Measurements from ENCODE around the gene ZFYVE28.
A peak's percentile ranks its signal among the peaks of the same experiment; 100 is the strongest.
"Not testable (repeated sequence)": the region's sequence is repeated elsewhere in the genome, so short reads cannot be mapped to it uniquely, and the experiment has no call there.

ZFYVE28 gene

DNA sequence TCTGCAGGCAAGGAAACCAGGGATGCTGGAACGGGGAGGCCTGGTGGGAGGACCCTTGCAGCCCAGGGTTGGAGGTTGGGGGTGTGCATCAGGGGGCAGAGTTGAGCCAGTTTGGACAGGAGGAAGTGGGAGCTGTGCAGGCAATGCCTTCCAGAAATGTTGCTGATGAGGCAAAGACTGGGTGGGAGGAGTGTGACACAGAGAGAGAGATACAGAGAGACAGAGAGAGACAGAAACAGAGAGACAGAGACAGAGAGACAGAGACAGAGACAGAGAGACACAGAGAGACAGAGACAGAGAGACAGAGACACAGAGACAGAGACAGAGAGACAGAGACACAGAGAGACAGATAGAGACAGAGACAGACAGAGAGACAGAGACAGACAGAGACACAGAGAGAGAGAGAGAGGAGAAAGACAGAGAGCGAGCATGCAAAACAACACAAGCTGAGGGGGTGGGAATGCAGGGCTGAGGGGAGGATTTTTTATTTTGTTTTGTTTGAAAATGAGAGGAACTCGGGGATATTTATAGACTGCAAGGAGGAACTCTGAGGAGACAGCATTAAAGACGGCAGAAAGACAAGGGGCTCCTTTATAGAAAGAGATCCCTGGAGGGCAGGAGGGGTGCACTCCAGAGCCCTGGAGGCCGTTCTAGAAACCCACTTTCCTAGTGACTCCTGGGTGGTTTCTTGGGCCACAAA, 174.6 kb downstream of the ZFYVE28 start:
- DNase-seq = peak; percentile 49

DNA sequence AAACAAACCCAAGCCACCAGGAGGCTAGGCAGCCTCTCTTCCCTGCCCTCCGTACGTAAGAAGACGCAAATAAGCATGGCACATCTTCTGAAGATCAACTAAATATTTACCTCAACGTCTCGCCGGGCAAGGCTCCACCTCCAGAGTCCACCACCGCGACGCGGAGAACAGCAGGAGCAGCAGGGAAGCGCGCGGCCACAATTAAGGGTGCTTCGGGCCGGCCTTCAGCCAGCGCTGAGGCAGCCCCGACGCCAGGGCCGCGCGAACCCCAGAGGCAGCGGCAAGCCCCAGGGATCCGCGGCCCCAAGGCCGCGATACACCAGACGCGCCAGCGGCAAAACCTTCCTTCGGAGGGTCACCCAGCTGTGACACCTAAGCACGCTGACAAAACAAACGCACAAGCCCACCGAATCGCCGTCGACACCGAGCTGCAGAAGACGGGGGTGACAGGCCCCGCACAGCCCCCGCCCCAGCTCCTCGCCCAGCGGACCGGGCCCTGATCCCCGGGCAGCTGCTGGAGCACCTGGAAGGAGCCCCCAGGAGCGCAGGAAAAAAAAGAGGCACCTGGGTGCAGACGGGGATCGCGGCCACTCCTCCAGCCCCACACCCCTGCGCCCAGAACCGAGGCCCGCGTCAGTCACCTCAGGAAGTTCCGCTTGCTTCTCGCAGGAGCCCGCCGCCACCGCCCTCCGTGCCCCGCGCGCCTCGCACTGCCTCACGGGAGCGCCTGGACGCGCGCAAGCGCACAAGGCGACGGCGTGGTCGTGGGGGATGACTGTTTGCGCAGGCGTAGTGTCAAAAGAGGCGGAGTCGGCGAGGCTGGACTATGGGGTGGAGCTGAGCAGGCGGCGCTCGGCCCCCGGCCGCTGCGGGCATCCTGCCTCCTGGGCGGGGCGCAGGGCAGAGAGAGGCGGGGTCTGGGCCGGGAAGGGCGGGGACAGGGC, 176.8 kb downstream of the ZFYVE28 start, which contains the start of the genes HAUS3 and POLN:
TSS of gene HAUS3 (minus strand) at position 712 of the 944 bp plus-strand sequence. CDS start 1,175 bp downstream, outside the sequence.
TSS of gene POLN (minus strand) at position 712 of the 944 bp plus-strand sequence. CDS start 12,890 bp downstream, outside the sequence.
- DNase-seq = peak; percentile 97

DNA sequence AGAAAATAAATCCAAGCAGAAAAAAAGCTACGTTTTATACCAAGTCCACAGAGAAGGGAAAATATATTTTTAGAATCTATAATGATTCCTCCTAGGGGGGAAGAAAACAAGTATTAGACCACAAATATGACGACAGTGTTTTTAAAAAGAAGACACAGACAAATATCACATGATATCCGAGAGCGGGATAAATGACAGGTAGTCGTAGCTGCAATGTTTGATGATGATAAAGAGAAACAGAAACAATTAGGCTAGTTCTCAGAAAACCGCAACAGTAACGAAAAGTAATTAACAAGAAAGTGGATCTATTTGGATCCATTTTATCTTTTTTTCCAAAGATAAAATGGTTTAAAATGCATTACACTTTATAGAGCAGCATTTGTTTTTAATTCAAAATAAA, 177.4 kb downstream of the ZFYVE28 start:
- DNase-seq = peak; percentile 55

DNA sequence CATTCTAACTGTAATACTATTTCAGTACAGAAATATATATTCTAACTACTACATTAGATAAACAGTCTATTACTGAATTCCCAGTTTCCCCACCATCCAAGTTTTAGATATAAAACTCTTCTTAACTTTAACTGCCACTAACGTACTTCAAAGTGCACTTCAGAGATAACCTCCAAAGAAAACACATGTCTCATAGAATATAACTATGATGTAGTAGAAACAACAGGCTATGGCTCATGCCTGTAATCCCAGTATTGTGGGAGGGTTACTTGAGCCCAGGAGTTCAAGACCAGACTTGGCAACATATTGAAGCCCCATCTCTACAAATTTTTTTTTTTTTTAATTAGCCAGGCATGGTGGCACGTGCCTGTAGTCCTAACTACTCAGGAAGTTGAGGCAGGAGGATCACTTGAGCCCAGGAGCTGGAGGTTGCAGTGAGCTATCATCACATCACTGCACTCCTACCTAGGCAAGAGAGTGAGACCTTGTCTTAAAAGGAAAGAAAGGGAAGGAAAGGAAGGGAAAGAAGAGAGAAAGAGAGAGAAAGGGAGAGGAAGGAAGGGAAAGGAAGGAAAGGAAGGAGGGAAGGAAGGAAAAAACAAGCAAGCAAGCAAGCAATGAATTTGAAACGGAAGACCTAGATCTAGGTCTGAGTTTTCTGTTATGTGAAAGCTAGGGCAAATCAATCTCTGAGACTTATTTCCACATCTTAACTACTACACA, 181.3 kb downstream of the ZFYVE28 start:
- peak; percentile 50 for DNase-seq

DNA sequence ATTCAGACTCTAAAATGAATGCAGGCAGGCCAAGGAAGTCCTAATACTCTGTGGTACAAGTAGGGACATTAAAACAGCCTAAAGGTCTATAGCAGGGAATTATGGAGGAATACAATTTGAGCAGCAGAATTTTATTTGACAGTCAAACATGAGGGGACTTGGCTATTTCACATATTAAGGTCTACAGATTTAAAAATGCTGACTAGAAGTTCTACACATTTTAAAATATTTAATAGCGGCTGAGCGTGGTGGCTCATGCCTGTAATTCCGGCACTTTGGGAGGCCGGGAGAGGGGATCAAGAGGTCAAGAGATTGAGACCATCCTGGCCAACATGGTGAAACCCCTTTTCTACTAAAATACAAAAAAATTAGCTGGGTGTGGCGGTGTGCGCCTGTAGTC, 187.4 kb downstream of the ZFYVE28 start:
- DNase-seq = no peak

DNA sequence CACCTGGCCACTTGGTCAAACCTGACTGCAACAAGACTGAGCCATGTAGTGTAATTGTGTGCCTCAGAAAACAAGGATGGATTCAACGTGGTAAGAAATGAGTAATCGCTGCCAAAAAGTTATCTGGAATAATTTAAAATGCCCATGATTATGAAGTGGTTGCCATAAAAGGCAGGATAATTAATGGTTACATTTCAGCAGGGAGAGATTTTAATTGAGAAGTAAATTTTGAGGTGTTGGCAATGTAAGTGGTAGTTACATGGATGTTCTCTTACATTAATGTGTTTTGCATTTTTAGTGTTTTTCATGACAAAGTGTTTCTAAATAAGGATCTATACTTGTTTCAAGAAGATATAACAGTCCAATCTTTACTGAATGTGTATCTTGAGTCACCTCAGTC, 192.2 kb downstream of the ZFYVE28 start:
- no peak for DNase-seq

DNA sequence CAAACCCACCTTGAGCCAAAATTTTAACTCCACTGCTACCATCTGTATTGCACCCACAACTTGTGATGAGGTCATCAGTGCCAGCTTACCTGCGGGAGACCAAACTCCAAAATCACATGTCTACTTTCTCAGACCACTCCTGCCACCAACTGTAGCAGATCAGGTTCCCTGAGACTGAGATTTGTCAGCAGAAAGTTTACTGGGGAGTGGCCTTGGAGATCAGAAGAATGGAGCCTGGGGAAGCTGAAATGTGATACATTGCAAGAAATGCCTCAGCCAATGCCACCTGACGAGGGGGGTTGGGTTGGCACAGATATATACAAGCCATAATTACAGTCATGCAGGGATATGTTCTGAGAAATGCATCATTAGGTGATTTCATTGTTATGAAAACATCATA, 195.6 kb downstream of the ZFYVE28 start:
- DNase-seq = no peak

DNA sequence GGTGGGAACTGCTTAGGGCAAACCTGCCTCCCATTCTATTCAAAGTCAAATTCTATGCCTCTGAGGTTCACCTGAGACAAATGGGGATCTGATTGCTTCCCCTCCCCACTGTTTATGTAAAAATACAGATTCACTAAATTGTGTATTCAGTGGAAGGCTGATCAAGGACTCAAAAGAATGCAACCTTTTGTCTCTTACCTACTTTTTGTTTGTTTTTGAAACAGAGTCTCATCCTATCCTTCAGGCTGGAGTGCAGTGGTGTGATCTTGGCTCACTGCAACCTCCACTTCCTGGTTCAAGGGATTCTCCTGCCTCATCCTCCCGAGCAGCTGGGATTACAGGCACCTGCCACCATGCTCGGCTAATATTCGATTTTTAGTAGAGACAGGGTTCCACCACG, 197.1 kb downstream of the ZFYVE28 start:
- DNase-seq = not testable (repeated sequence)

DNA sequence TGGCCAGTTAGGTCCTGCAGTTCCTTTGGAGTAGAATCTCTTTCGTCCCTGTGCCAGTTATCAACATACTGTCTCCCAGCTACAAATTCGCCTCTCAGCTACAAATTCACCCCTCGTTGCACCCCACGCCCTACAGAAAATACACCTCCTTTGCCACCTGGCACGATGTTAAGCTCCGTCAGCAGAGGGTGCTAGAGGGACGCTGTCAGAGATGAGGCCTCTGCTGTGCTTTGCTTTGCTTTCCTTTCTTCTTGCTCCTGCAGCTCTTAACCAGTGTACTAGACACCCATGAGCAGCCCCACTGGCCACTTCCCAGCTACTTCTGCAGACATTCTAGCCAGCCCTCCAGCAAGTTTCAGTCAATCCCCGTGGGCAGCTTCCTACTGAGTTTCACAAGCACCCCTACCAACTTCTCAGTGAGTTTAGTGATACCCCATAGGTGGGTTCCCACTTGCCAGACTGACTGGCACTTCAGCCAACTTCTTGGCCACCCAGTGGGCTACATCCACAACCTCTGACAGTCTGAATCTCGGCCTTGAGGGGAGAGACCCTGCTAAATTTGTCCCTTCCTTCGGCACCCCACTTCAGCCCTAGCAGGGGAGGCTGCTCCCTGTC, 198.3 kb downstream of the ZFYVE28 start:
- peak; percentile 73 for DNase-seq

Data from hematopoietic multipotent progenitor cell treated with erythropoietin and hydrocortisone succinate and interleukin-3 and kit ligand, for 8 days (in vitro differentiated cells).